ENCODE results near the gene STYXL1.

- TF ChIP-seq CTCF (IDR thresholded peaks at IDR 0.05) (no peak), POLR2A (IDR thresholded peaks at IDR 0.05) (no peak)
Measured at GRCh38 chr7:75984130-75985008, 63.4 kb downstream of the STYXL1 start.
